GM12878 (cell line): ENCODE results near the gene PRM1. TPM values are rescaled to one million over a fixed set of nuclear protein-coding genes. Genes with fewer than 3 reads are reported as not detected.
A peak's percentile ranks its signal among the peaks of the same experiment; 100 is the strongest.

Experiments used
- BCL11A ChIP-seq: IDR thresholded peaks from 2 replicates; pipeline ENCODE4 v1.6.1; 2011; ENCODE audit warnings: low read depth, low read length
- CBFB ChIP-seq: IDR thresholded peaks from 2 replicates; pipeline ENCODE4 v1.6.1; 2016; ENCODE audit warnings: antibody characterized with exemption, low read depth
- CHD2 ChIP-seq: IDR thresholded peaks from 2 replicates; pipeline ENCODE4 v1.6.1; 2011; ENCODE audit warnings: low read depth, low read length, improper control_type of control experiment, borderline replicate concordance
- CHD4 ChIP-seq: fragments of 200-600 bp; sonication (generic); IDR thresholded peaks from 2 replicates; pipeline ENCODE4 v1.6.1; 2016; ENCODE audit warnings: mild to moderate bottlenecking
- EGR1 ChIP-seq, 2 experiments: IDR thresholded peaks; 1 replicate in 1 of 2; 2 replicates in 1 of 2; pipeline ENCODE4 v1.6.1; 2011 to 2012; ENCODE audit warnings: low read depth in 2 of 2, low read length in 2 of 2, borderline replicate concordance in 1 of 2, mild to moderate bottlenecking in 1 of 2, moderate library complexity in 1 of 2
- ELK1 ChIP-seq: IDR thresholded peaks from 2 replicates; pipeline ENCODE4 v1.6.1; 2012; ENCODE audit warnings: low read depth, low read length, improper control_type of control experiment
- FOXM1 ChIP-seq: IDR thresholded peaks from 2 replicates; pipeline ENCODE4 v1.6.1; 2012; ENCODE audit warnings: low read depth, mild to moderate bottlenecking, inconsistent platforms, low read length, moderate library complexity
- LARP7 ChIP-seq: fragments of 450-650 bp; IDR thresholded peaks from 2 replicates; pipeline ENCODE4 v1.6.1; 2017; ENCODE audit warnings: mild to moderate bottlenecking
- POLR2AphosphoS2 ChIP-seq: IDR thresholded peaks from 2 replicates; pipeline ENCODE4 v1.6.1; 2011; ENCODE audit warnings: low read depth, mild to moderate bottlenecking, low read length, improper control_type of control experiment, moderate library complexity
- RAD51 ChIP-seq: fragments of 450-650 bp; IDR thresholded peaks from 2 replicates; pipeline ENCODE4 v1.6.1; 2016; ENCODE audit warnings: moderate library complexity, mild to moderate bottlenecking, inconsistent platforms
- RELA ChIP-seq: fragments of 450-650 bp; IDR thresholded peaks from 2 replicates; pipeline ENCODE4 v1.8.0; 2014; ENCODE audit warnings: borderline replicate concordance; ENCODE audit not compliant: partially characterized antibody
- RELB ChIP-seq: fragments of 450-650 bp; IDR thresholded peaks from 2 replicates; pipeline ENCODE4 v1.6.1; 2017; ENCODE audit warnings: low read depth, mild to moderate bottlenecking, moderate library complexity
- SIN3A ChIP-seq: IDR thresholded peaks from 2 replicates; pipeline ENCODE4 v1.6.1; 2012; ENCODE audit warnings: low read depth, low read length, improper control_type of control experiment
- SMARCA5 ChIP-seq: fragments of 450-650 bp; IDR thresholded peaks from 2 replicates; pipeline ENCODE4 v1.6.1; 2017; ENCODE audit warnings: mild to moderate bottlenecking
- SP1 ChIP-seq: IDR thresholded peaks from one replicate; pipeline ENCODE4 v1.6.1; 2011; ENCODE audit warnings: low read depth, low read length
- TAF1 ChIP-seq: IDR thresholded peaks from 2 replicates; pipeline ENCODE4 v1.6.1; 2011; ENCODE audit warnings: mild to moderate bottlenecking, low read depth, low read length, borderline replicate concordance
- TCF12 ChIP-seq: IDR thresholded peaks from 2 replicates; pipeline ENCODE4 v1.6.1; 2011; ENCODE audit warnings: low read depth, mild to moderate bottlenecking, low read length
- ZNF687 ChIP-seq: fragments of 450-650 bp; IDR thresholded peaks from 2 replicates; pipeline ENCODE4 v1.6.1; 2017; ENCODE audit warnings: mild to moderate bottlenecking, moderate library complexity
- ZSCAN29 ChIP-seq: fragments of 450-650 bp; IDR thresholded peaks from 2 replicates; pipeline ENCODE4 v1.6.1; 2017; ENCODE audit warnings: mild to moderate bottlenecking, moderate library complexity
- polyA plus RNA-seq, 11 experiments: library from polyadenylated mRNA; depleted of rRNA in 4 of 11; unstranded in 6 of 11; stranded (reverse) in 5 of 11; fragments of >200 nt; fragmentation: Nextera tagmentation in 4 of 11; fragmentation: Illumina TruSeq in 1 of 11; extraction: Ambion mirVana in 4 of 11; extraction: Trizol in 1 of 11; gene quantifications; 1 replicate in 1 of 11; 2 replicates in 10 of 11; pipeline versions ENCODE4 v1.2.1 to v1.2.3, GENCODE V29; 2011 to 2016; ENCODE audit warnings: inconsistent platforms in 2 of 11, missing spikeins in 2 of 11, low read depth in 1 of 11
- total RNA-seq, 4 experiments: library from RNA; depleted of rRNA in 3 of 4; stranded (reverse); fragments of >200 nt in 3 of 4; fragmentation: Illumina TruSeq in 1 of 4; extraction: Trizol in 1 of 4; gene quantifications; 2 replicates each; pipeline versions ENCODE4 v1.2.1 to v1.2.3, GENCODE V29; 2013 to 2021
- TF ChIP-seq, protein P1 (sequence below): IDR thresholded peaks from 2 replicates; pipeline ENCODE4 v1.6.1; 2011; ENCODE audit warnings: borderline replicate concordance, low read depth, mild to moderate bottlenecking, moderate library complexity, mixed read lengths, low read length; ENCODE audit not compliant: insufficient read depth; ENCODE audit errors: extremely low read length

PRM1 gene
- total and polyA plus RNA-seq, 10 of the 15 experiments (the other 5 are each of a cell fraction or from before 2014, with no cell fraction given), result 0.20 TPM; not detected in 9

GRCh38 chr16:11327277-11328171 lies 46.4 kb upstream of the PRM1 start (continued):
- TF ChIP-seq ZNF687 (peak; percentile 61; the same call in 1 of the 2 replicates), SP1 (peak; percentile 67), TCF12 (peak; percentile 85), TAF1 (peak; percentile 58; the same call in 1 of the 2 replicates), FOXM1 (peak; percentile 53; the same call in 1 of the 2 replicates), RELA (peak; percentile 65), CHD2 (0 out of 2 replicates have a peak, but pooled peaks have one; percentile 17), ELK1 (no peak), ZSCAN29 (no peak), LARP7 (peak; percentile 61; the same call in 1 of the 2 replicates), EGR1 (IDR thresholded peaks at IDR 0.05; ENCODE audit: borderline replicate concordance in 1 of 2, low read depth in 2 of 2, low read length in 2 of 2) (peak in 1 of 2 experiments; percentile 45; a peak in 2 of 3 replicates), RELB (peak; percentile 92), CHD4 (no peak), BCL11A (peak; percentile 47; the same call in 1 of the 2 replicates), SMARCA5 (peak; percentile 6; the same call in 1 of the 2 replicates), SIN3A (no peak), POLR2AphosphoS2 (no peak), CBFB (peak; percentile 89; the same call in 1 of the 2 replicates), RAD51 (no peak)
- TF ChIP-seq, protein P1, sequence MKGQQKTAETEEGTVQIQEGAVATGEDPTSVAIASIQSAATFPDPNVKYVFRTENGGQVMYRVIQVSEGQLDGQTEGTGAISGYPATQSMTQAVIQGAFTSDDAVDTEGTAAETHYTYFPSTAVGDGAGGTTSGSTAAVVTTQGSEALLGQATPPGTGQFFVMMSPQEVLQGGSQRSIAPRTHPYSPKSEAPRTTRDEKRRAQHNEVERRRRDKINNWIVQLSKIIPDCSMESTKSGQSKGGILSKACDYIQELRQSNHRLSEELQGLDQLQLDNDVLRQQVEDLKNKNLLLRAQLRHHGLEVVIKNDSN, result no peak
